Measurements from ENCODE around the gene TPST1. TPM values are rescaled to one million over a fixed set of nuclear protein-coding genes. Genes with fewer than 3 reads are reported as not detected.

Gene TPST1
- total RNA-seq, 1 donor from 2014 or later, result 21.9 TPM

DNA sequence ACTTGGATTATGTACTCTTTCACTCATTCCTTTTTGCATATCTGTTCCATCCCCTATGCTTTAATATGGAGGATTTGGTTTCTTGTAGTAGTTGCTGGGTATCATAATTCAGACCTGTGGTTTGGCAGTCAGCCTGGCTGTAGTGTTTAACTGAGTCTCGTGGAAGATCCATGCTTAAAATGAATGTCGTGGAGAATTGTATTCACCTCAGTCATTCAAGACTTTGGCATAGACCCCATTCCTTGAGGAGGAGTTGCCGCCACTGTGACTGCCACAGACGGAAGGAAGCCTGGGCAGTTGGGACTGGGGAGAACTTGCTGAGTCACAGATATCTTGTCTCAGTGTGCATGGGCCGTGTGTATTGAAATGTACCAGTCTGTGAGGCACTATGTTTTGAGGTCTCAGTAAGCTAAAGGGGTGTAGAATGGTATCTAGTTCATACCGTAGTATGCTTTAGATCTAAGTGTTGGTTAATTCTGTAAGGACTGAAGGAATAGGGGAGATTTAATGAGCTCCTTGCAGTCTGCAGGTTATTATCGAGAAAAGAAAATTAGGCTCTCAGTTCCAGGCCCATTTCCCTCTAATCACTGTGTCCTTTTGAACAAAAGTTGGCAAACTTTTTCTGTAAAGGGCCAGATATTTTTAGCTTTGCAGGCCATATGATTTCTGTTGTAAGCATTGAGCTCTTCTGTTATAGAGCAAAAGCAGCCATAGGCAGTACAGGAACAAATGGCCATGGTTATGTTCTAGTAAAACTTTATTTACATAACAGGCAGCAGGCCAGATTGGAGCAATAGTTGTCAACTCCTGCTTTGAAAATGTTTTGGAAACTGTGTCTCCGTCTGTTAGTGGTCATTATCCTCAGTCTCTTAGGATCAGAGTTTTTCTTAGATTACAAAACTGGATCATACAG is 76.8 kb downstream of the TPST1 start:
- Histone ChIP-seq H3K27ac (peak overlapping the region; percentile 66 to 70), H3K4me1 (peaks cover 0 to 18% of the 10 kb centered on the region in 2 donors), H3K36me3 (no peaks in the 10 kb centered on the region), H3K9me3 (no peaks in the 10 kb centered on the region), H3K4me3 (peak overlapping the region in 1 of 2 donors; percentile 0), H3K27me3 (no peaks in the 10 kb centered on the region)
- DNase-seq (ENCODE audit: low spot score in 2 of 2), result peak in 1 of 2 donors; percentile 67
- intact Hi-C loops (cut with DNase I), result no loop called here
- TF ChIP-seq, protein P1, sequence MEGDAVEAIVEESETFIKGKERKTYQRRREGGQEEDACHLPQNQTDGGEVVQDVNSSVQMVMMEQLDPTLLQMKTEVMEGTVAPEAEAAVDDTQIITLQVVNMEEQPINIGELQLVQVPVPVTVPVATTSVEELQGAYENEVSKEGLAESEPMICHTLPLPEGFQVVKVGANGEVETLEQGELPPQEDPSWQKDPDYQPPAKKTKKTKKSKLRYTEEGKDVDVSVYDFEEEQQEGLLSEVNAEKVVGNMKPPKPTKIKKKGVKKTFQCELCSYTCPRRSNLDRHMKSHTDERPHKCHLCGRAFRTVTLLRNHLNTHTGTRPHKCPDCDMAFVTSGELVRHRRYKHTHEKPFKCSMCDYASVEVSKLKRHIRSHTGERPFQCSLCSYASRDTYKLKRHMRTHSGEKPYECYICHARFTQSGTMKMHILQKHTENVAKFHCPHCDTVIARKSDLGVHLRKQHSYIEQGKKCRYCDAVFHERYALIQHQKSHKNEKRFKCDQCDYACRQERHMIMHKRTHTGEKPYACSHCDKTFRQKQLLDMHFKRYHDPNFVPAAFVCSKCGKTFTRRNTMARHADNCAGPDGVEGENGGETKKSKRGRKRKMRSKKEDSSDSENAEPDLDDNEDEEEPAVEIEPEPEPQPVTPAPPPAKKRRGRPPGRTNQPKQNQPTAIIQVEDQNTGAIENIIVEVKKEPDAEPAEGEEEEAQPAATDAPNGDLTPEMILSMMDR (IDR thresholded peaks at IDR 0.05), result no peak

DNA sequence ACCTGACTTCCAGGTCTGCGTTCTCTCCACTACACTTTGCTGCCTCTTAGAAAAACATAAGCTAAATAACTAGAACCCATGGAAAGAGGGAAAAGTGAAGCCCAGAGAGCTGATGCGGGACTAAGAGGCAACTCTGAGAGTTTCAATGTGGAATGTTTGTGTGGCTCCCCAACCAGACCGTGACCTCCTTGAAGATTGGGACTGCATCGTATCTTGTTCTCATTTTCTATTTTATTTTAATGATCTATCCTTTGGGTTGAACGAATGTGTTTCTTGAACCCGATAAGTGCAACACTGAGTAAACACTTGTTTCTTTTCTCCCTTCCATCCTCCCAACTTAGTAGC is 77.4 kb downstream of the TPST1 start:
- H3K27ac ChIP-seq, result peak overlapping the region; percentile 66 to 70
- DNase-seq (ENCODE audit: low spot score in 2 of 2), result no peak
- intact Hi-C loops (cut with DNase I), result no loop called here
- H3K36me3 ChIP-seq, result no peaks in the 10 kb centered on the region
- H3K4me1 ChIP-seq, result peaks cover 0 to 18% of the 10 kb centered on the region in 2 donors
- no peaks in the 10 kb centered on the region for H3K27me3 ChIP-seq
- TF ChIP-seq, protein P1 (IDR thresholded peaks at IDR 0.05), result no peak
- no peak overlapping the region for H3K4me3 ChIP-seq
- H3K9me3 ChIP-seq, result no peaks in the 10 kb centered on the region

DNA sequence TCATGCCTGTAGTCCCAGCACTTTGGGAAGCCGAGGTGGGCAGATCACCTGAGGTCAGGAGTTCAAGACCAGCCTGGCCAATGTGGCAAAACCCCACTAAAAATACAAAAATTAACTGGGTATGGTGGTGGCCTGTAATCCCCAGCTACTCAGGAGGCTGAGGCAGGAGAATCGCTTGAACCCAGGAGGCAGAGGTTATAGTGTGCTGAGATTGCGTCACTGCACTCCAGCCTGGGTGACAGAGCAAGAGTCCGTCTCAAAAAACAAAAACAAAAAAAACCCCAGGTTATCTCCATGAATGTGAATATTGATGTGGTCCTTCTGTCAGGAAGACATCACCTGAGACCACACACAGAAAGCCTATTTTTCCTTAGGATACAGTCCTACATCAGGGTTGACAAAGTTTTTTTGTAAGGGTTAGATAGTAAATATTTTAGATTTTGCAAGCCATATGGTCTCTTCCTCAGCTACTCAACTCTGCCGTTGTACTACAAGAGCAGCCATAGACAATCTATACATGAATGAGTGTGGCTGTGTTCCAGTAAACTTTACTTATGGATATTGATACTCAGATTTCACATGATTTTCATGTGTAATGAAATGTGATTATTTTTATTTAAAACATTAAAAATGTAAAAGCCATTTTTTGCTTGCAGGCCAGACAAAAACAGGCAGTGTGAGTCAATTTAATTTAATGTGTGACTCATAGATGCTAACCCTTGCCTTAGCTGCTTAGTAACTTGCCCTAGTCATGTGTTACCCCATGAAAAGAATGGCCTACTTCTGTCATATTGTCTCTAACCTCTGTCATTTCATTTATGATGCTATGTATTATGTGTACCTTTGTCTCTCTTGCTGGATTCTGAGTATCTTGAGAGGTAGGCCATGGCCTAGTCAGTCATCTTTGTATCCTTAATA is 78.1 kb downstream of the TPST1 start:
- intact Hi-C loops (cut with DNase I), result no loop called here
- no peaks in the 10 kb centered on the region for H3K36me3 ChIP-seq
- no peak overlapping the region for H3K4me3 ChIP-seq
- TF ChIP-seq, protein P1 (IDR thresholded peaks at IDR 0.05), result no peak
- H3K9me3 ChIP-seq, result no peaks in the 10 kb centered on the region
- H3K4me1 ChIP-seq, result peaks cover 0 to 18% of the 10 kb centered on the region in 2 donors
- H3K27ac ChIP-seq, result peak overlapping the region; percentile 66 to 70
- no peaks in the 10 kb centered on the region for H3K27me3 ChIP-seq
- no peak for DNase-seq (ENCODE audit: low spot score in 2 of 2)

DNA sequence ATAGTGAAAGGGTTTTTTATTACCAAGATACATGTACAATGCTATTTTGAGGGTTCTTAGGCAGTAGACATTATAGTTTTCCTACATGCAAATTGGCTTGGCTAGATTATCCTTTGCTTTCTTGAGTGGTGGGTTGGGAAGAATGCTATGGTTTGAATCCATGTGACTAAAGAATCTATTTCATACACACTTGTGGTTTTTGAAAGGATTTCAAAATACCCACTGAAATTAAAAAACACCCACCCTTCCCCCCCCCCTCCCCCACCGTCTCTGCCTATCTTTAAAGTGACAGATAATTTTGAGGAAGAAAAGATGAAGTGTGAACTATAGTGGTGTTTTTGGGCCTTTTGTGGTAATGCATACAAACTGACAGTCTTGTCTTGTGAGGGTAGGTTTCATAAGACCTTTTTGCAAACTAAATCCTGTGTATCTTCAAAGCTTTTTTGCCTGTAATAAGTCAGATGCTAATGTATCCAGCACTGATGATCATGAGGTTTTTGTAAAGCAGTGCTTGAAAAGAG is 90.9 kb downstream of the TPST1 start:
- no peak for DNase-seq (ENCODE audit: low spot score in 2 of 2)
- TF ChIP-seq, protein P1 (IDR thresholded peaks at IDR 0.05), result no peak
- no peaks in the 10 kb centered on the region for H3K4me1 ChIP-seq
- H3K27me3 ChIP-seq, result no peaks in the 10 kb centered on the region
- no peak overlapping the region for H3K4me3 ChIP-seq
- H3K27ac ChIP-seq, result no peak overlapping the region
- H3K36me3 ChIP-seq, result no peaks in the 10 kb centered on the region
- H3K9me3 ChIP-seq, result peaks cover 7 to 20% of the 10 kb centered on the region in 2 donors
- intact Hi-C loops (cut with DNase I), result no loop called here

DNA sequence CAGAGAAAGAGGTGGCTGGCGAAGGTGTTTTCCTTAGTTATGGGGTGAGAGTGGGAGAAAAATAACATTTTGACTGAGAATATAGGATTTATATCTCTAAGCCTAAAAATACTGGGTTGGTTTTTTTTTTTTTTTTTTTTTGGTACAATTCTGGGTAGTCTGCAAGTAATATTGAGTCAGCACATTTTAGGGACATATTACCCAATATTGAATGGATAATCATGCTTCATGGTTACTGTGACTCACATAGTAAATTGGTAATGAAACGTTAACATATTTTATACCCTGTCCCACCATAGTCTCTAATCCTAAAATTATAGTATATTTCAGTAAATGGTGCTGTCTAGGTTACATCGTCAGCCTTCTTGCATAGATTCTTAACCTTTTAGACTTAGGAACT is 91.4 kb downstream of the TPST1 start:
- H3K4me3 ChIP-seq, result no peak overlapping the region
- H3K9me3 ChIP-seq, result peaks cover 7 to 20% of the 10 kb centered on the region in 2 donors
- H3K27me3 ChIP-seq, result no peaks in the 10 kb centered on the region
- no peak overlapping the region for H3K27ac ChIP-seq
- TF ChIP-seq, protein P1 (IDR thresholded peaks at IDR 0.05), result no peak
- no peaks in the 10 kb centered on the region for H3K36me3 ChIP-seq
- no peaks in the 10 kb centered on the region for H3K4me1 ChIP-seq
- no peak for DNase-seq (ENCODE audit: low spot score in 2 of 2)
- intact Hi-C loops (cut with DNase I), result no loop called here

Data from ascending aorta (tissue), 2 donors.